Activated CD4-positive, alpha-beta memory T cell treated with anti-CD3 and anti-CD28 coated beads, Interleukin-2, amount 10 ng/mL, durations not matched to agents 7 days and 5 days (primary cell): ENCODE data around the gene MTG2. TPM values are rescaled to one million over a fixed set of nuclear protein-coding genes. Genes with fewer than 3 reads are reported as not detected.

Experiments used
- CTCF ChIA-PET: fragments of 350-600 bp; sonication (Branson Sonifier 250); formaldehyde crosslinking; loops from one replicate; lab custom pipeline; 2021; ENCODE audit warnings: antibody characterized with exemption, inconsistent platforms; lab: Charles Lee
- POLR2A ChIA-PET: fragments of 350-600 bp; sonication (Branson Sonifier 250); formaldehyde crosslinking; loops from one replicate; lab custom pipeline; 2021; ENCODE audit warnings: antibody characterized with exemption; lab: Charles Lee
- DNase-seq: peaks from one replicate; pipeline ENCODE4 v3.0.0-alpha.2; 2020
- H3K27ac Mint-ChIP-seq: one replicate; pipeline ENCODE4 v1.8.0; 2021; ENCODE audit warnings: mild to moderate bottlenecking, mixed read lengths
- H3K27me3 Mint-ChIP-seq: one replicate; pipeline ENCODE4 v1.8.0; 2021; ENCODE audit warnings: mixed read lengths
- H3K36me3 Mint-ChIP-seq: one replicate; pipeline ENCODE4 v1.8.0; 2021; ENCODE audit warnings: low read depth, mixed read lengths
- H3K4me1 Mint-ChIP-seq: one replicate; pipeline ENCODE4 v1.8.0; 2021; ENCODE audit warnings: mixed read lengths
- H3K4me3 Mint-ChIP-seq: one replicate; pipeline ENCODE4 v1.8.0; 2021; ENCODE audit warnings: mild to moderate bottlenecking, mixed read lengths
- H3K9me3 Mint-ChIP-seq: one replicate; pipeline ENCODE4 v1.8.0; 2021; ENCODE audit warnings: mixed read lengths
- total RNA-seq, 2 experiments: library from RNA; stranded (reverse); gene quantifications; one replicate each; pipeline ENCODE4 v1.2.3, GENCODE V29; 2021

The MTG2 gene
- total RNA-seq, 2 experiments from 2014 or later: 25.6 to 27.2 TPM

DNA sequence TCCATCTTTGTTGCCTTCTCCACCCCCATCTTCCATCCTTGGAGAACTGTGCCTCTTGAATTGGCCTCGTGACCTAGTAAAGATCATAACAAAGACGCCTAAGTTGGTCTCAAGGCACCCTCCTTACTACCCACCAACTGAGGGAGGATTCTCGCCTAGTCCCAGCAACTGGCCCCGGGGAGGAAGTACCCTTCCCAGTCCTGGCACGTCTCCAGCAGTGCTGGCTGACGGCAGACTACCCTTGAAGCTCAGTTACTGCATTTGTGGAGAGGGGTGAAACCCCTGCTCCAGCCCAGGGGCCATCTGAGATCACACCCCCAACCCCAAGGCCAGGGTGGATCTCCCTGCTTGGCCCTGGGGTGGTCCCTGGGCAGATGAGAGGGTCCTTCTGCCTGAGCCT lies 53.4 kb downstream of the MTG2 start:
- H3K4me1 Mint-ChIP-seq: peaks cover 26% of the 10 kb centered on the region
- no peaks in the 10 kb centered on the region for H3K27me3 Mint-ChIP-seq
- POLR2A ChIA-PET: interaction anchor here (1.0 kb wide), 2 partner anchors 41 to 95 kb away, joined by 3 read pairs; no protein-coding TSS in a partner anchor
- no peaks in the 10 kb centered on the region for H3K9me3 Mint-ChIP-seq
- CTCF ChIA-PET: no interaction called here
- no peak for DNase-seq
- no peaks in the 10 kb centered on the region for H3K36me3 Mint-ChIP-seq
- no peak overlapping the region for H3K4me3 Mint-ChIP-seq
- H3K27ac Mint-ChIP-seq: no peak overlapping the region

- peaks cover 34% of the 10 kb centered on the region for H3K4me1 Mint-ChIP-seq
- no peak overlapping the region for H3K27ac Mint-ChIP-seq
- ChIA-PET POLR2A (interaction anchor here (1.0 to 1.7 kb wide), 2 partner anchors 54 to 96 kb away, joined by 3 read pairs; partner anchors contain the start of gene MTG2), CTCF (no interaction called here)
- no peaks in the 10 kb centered on the region for H3K9me3 Mint-ChIP-seq
- DNase-seq: no peak
- no peak overlapping the region for H3K4me3 Mint-ChIP-seq
- no peaks in the 10 kb centered on the region for H3K27me3 Mint-ChIP-seq
- peaks cover 5% of the 10 kb centered on the region for H3K36me3 Mint-ChIP-seq
Measured at GRCh38 chr20:62236766-62237513, 54.1 kb downstream of the MTG2 start.

DNA sequence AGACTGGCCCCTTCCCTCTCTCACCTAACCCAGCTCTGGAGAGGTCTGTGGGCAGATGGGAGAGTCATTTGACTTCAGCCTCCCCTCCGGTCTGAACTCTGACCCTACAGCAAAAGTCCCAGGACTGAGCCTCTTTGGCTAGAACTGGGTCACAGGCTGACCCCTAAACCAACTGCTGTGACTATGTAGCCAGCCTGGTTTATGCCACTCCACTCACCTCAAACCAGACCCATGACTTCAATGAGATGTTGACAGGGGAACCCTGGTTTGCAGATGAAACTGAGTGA lies 54.6 kb downstream of the MTG2 start:
- H3K4me3 Mint-ChIP-seq: no peak overlapping the region
- CTCF ChIA-PET: no interaction called here
- H3K27ac Mint-ChIP-seq: peak overlapping the region; percentile 72
- POLR2A ChIA-PET: interaction anchor here (1.5 to 1.7 kb wide), 2 partner anchors 54 to 65 kb away, joined by 3 to 4 read pairs; partner anchors contain the start of genes ADRM1 and MTG2
- H3K9me3 Mint-ChIP-seq: no peaks in the 10 kb centered on the region
- peaks cover 36% of the 10 kb centered on the region for H3K4me1 Mint-ChIP-seq
- DNase-seq: no peak
- H3K36me3 Mint-ChIP-seq: peaks cover 6% of the 10 kb centered on the region
- no peaks in the 10 kb centered on the region for H3K27me3 Mint-ChIP-seq

GRCh38 chr20:62237801-62238568 lies 55.2 kb downstream of the MTG2 start, which contains the start of gene OSBPL2:
Gene OSBPL2, plus strand, starts transcription at chr20:62238521. Its CDS starts 17,664 bp downstream, at chr20:62256185.
- no peaks in the 10 kb centered on the region for H3K9me3 Mint-ChIP-seq
- H3K27me3 Mint-ChIP-seq: no peaks in the 10 kb centered on the region
- H3K27ac Mint-ChIP-seq: peak within 1 kb of the TSS; percentile 72
- peaks cover 39% of the 10 kb centered on the region for H3K4me1 Mint-ChIP-seq
- H3K36me3 Mint-ChIP-seq: peaks cover 10% of the 10 kb centered on the region
- peak within 1 kb of the TSS; percentile 75 for H3K4me3 Mint-ChIP-seq
- ChIA-PET POLR2A (interaction anchor here (1.5 to 1.7 kb wide), 2 partner anchors 55 to 64 kb away, joined by 3 to 4 read pairs; partner anchors contain the start of genes ADRM1 and MTG2), CTCF (no interaction called here)
- peak; percentile 100 for DNase-seq

DNA sequence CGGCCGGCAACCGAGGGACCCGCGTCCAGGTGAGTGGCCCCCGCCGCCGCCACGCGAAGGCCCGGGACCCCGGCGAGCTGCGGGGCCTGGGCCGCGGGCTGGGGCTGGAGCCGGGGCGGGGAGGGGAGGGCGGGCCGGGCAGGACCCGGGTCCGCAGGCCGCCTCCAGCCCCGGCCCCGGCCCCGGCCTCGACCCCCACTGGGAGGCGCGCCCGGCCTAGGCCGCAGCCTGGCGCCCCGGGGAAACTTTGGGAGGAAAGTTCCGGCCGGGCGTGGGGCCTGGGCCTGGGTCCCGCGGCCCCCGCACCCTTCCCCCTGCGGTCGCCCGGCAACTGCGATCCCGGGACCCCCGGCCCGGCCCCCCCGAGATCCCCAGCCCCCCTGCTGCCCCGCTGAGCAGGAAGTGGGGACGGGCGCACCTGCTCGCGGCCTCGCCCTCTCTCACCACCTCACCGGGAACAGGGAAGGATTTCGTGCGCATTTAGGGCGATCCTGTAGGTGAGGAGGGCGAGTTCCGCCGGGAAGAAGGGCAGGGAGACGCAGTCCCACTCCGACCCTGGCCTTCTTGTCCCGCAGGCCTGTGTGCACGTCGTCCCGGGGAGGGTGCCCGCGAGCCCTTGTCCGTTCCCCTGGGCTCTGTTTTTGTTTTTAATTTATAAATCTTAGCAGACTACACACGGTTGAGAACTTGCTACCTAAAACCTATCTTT lies 55.9 kb downstream of the MTG2 start:
- Mint-ChIP-seq H3K27me3 (no peaks in the 10 kb centered on the region), H3K36me3 (peaks cover 10% of the 10 kb centered on the region), H3K27ac (peak overlapping the region; percentile 72), H3K9me3 (no peaks in the 10 kb centered on the region), H3K4me3 (peak overlapping the region; percentile 75), H3K4me1 (peaks cover 39% of the 10 kb centered on the region)
- POLR2A ChIA-PET: interaction anchor here (0.7 to 1.5 kb wide), 2 partner anchors 64 to 235 kb away, joined by 3 to 4 read pairs; partner anchors contain the start of gene ADRM1
- CTCF ChIA-PET: no interaction called here
- DNase-seq: no peak

DNA sequence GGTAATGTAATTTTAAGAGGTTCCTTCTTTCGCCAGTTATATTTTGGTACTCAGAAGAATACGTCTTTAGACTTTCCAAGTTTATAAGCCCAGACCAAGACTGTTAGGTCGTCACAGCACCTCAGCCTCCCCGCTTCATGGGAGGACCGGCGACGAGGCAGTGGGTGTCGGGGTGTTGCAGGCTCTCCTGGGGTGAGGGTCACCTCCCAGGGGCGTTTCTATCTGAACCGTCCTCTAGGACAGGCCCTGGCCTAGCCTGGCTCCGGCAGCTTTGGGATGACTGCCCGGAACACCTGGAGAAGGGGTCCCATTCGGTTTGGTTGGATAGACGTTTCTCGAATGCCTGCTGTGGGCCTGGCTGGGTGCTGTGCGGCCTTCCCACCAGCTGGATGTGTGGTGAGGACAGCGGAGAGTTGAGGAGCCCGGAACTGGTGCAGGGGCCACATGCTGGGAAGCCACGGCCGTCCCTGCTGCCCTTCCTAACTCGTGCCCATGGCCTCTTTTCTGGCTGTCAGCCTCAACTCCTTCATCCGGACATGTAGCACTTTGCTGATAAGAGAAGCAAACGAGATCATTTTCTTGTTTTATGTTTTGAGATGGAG lies 56.6 kb downstream of the MTG2 start:
- Mint-ChIP-seq H3K27me3 (no peaks in the 10 kb centered on the region), H3K4me1 (peaks cover 42% of the 10 kb centered on the region), H3K27ac (peak overlapping the region; percentile 72), H3K9me3 (no peaks in the 10 kb centered on the region), H3K36me3 (peaks cover 10% of the 10 kb centered on the region), H3K4me3 (peak overlapping the region; percentile 75)
- no peak for DNase-seq
- POLR2A ChIA-PET: interaction anchor here (0.7 to 1.5 kb wide), 2 partner anchors 63 to 236 kb away, joined by 3 read pairs; no protein-coding TSS in a partner anchor
- CTCF ChIA-PET: no interaction called here

DNA sequence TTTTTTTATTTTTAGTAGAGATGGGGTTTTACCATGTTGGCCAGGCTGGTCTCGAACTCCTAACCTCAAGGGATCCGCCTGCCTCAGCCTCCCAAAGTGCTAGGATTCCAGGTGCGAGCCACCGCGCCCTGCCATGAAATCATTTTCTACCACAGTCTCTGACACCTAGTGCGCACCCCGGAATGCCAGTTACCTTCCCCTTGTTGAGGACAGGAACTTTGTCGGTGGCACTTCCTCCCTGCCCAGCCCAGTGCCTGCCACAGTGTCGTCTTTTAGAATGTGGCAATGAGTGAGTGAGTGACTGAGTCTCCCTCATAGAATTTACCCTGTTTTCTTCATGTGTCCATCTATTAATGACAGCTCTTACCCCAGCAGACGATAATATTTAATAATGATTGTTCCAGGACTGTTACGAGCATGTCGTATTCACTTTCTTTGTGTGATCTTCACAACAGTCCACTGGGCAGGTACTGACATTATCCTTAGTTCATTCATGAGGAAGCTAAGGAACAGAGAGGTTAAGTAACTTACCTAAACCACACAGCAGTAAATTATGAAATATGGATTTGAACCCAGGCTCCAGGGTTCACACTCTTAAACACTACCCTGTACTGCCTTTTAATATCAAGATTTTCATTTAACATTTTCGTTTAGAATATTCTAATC lies 57.3 kb downstream of the MTG2 start:
- H3K27me3 Mint-ChIP-seq: no peaks in the 10 kb centered on the region
- peaks cover 10% of the 10 kb centered on the region for H3K36me3 Mint-ChIP-seq
- POLR2A ChIA-PET: interaction anchor here (1.5 kb wide), 1 partner anchor 62 kb away, joined by 3 read pairs; no protein-coding TSS in a partner anchor
- H3K27ac Mint-ChIP-seq: no peak overlapping the region
- peak overlapping the region; percentile 75 for H3K4me3 Mint-ChIP-seq
- no peaks in the 10 kb centered on the region for H3K9me3 Mint-ChIP-seq
- DNase-seq: no peak
- CTCF ChIA-PET: no interaction called here
- H3K4me1 Mint-ChIP-seq: peaks cover 43% of the 10 kb centered on the region

DNA sequence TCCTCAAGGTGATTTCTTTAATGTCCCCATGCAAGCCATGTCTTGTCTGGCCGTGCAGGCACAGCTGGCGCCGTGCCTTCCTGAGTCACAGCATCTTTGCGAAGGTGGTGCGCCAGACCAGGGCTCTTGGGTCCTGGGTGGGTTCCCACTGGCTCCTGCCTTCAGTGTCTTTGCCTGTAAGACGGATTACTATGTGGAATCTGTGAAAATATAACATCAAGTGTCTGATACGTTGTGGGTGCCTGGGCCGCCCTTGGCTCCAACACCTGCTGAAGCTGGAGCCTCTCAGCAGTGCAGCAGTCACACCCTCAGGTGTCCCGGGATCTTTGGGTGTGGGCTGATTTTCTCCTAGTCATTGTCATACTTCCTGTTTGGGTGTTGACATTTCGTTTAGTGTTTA lies 58.7 kb downstream of the MTG2 start:
- Mint-ChIP-seq H3K27me3 (no peaks in the 10 kb centered on the region), H3K4me1 (peaks cover 43% of the 10 kb centered on the region), H3K9me3 (no peaks in the 10 kb centered on the region), H3K36me3 (peaks cover 10% of the 10 kb centered on the region), H3K4me3 (no peak overlapping the region), H3K27ac (no peak overlapping the region)
- ChIA-PET POLR2A (no interaction called here), CTCF (no interaction called here)
- DNase-seq: no peak

DNA sequence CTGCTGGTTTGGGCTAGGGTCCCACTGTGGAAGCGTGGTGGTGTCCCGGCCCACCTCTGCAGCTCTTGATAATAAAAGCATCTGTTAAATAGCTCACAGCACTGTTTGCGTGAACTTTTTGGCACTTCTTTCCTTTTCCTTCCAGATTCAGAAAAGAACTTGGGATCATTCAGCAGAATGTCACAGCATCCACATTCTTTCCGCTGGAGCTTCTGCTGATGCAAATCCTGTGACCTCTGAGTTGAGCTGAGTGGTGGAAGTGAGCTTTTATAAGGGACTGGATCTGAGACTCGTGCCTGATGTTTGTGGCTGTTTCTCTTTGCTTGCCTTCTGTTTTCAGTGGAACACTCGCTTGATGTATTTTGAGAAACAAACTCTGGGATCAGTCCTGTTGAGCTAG lies 59.3 kb downstream of the MTG2 start:
- Mint-ChIP-seq H3K27me3 (no peaks in the 10 kb centered on the region), H3K9me3 (no peaks in the 10 kb centered on the region), H3K4me1 (peaks cover 43% of the 10 kb centered on the region), H3K4me3 (no peak overlapping the region), H3K27ac (no peak overlapping the region), H3K36me3 (peaks cover 10% of the 10 kb centered on the region)
- CTCF ChIA-PET: no interaction called here
- POLR2A ChIA-PET: no interaction called here
- DNase-seq: no peak

GRCh38 chr20:62243106-62243505 lies 60.3 kb downstream of the MTG2 start:
- H3K27me3 Mint-ChIP-seq: no peaks in the 10 kb centered on the region
- H3K27ac Mint-ChIP-seq: no peak overlapping the region
- CTCF ChIA-PET: no interaction called here
- H3K4me3 Mint-ChIP-seq: no peak overlapping the region
- H3K36me3 Mint-ChIP-seq: peaks cover 10% of the 10 kb centered on the region
- no peaks in the 10 kb centered on the region for H3K9me3 Mint-ChIP-seq
- POLR2A ChIA-PET: no interaction called here
- no peak for DNase-seq
- H3K4me1 Mint-ChIP-seq: peaks cover 37% of the 10 kb centered on the region

DNA sequence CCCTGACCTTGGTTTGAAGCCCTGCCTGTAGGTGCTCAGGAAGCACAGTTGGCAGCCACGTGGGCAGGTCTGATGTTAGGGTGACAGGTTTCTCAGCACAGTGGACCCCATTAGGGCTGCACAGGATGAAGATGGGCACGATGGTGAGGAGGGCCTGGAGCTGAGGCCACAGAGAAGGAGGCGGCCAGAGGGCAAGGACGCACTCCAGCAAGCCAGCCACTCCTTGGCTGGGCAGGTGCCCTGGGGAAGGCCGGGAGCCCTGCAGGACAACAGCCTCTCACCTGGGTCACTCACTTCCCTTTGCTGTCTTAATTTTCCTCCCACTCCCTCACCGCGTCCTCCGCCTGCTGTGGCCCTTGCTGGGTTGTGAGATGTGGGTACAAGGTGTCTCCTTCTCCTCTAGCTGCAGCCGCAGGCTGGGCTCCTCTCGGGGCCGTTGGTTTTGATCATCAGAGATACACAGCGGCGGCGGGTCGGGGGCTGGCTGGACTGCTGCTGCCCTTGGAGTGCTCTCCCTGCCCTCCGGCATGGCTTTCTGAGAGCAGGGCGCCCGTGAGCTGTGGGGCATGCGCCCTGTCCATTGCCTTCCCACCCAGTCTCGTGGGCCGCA lies 61.2 kb downstream of the MTG2 start:
- CTCF ChIA-PET: no interaction called here
- H3K27me3 Mint-ChIP-seq: no peaks in the 10 kb centered on the region
- no peaks in the 10 kb centered on the region for H3K9me3 Mint-ChIP-seq
- no peak overlapping the region for H3K4me3 Mint-ChIP-seq
- DNase-seq: no peak
- POLR2A ChIA-PET: no interaction called here
- H3K27ac Mint-ChIP-seq: no peak overlapping the region
- peaks cover 10% of the 10 kb centered on the region for H3K36me3 Mint-ChIP-seq
- peaks cover 35% of the 10 kb centered on the region for H3K4me1 Mint-ChIP-seq

DNA sequence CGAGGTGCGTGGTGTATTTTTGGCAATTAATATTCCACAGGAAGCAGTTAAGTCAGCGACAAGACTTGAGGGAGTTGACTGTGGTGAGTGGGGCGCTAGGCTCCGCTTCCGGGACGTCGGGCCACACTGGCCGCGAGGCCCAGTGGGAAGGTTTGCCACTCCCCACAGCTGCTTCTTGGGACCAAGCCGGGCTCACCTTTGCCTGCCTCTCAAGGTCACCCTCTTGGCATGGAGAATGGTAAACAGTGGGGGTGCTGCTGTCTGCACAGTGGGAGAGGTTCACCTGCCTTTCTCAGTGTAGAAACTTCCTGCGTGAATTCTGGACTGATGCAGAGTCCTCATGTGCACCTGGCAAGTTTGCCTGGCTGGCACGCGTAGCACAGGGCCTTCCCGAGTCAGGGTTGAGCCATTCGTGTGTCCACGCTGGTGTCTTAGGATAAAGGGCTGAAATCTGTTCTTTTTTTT lies 61.8 kb downstream of the MTG2 start:
- Mint-ChIP-seq H3K4me3 (no peak overlapping the region), H3K9me3 (no peaks in the 10 kb centered on the region)
- POLR2A ChIA-PET: no interaction called here

More for the DNA sequence above, 61.8 kb downstream of the MTG2 start:
- CTCF ChIA-PET: no interaction called here
- Mint-ChIP-seq H3K27me3 (no peaks in the 10 kb centered on the region), H3K4me1 (peaks cover 29% of the 10 kb centered on the region), H3K36me3 (peaks cover 10% of the 10 kb centered on the region), H3K27ac (no peak overlapping the region)
- no peak for DNase-seq
